Mesenteric fat pad (tissue), 1 donor: ENCODE measurements around the gene INSRR. TPM values are rescaled to one million over a fixed set of nuclear protein-coding genes. Genes with fewer than 3 reads are reported as not detected.

Experiments used
- DNase-seq: peaks from one replicate; pipeline ENCODE4 v3.0.0-alpha.2; 2020; ENCODE audit warnings: low spot score
- total RNA-seq: library from RNA; stranded (reverse); fragmentation: NEBNext Ultra II Directional; extraction: Animal tissue kit (Norgen Biotek cat#: 25700); gene quantifications from one replicate; pipeline ENCODE4 v1.2.1, GENCODE V29; 2021
- donor health status: DM: yes; HTN: yes; CAD: no.

INSRR gene
- total RNA-seq, 1 donor from 2014 or later = 0.10 TPM

- no peak for DNase-seq
Measured at GRCh38 chr1:156894711-156895454, 36.0 kb upstream of the INSRR start.

DNA sequence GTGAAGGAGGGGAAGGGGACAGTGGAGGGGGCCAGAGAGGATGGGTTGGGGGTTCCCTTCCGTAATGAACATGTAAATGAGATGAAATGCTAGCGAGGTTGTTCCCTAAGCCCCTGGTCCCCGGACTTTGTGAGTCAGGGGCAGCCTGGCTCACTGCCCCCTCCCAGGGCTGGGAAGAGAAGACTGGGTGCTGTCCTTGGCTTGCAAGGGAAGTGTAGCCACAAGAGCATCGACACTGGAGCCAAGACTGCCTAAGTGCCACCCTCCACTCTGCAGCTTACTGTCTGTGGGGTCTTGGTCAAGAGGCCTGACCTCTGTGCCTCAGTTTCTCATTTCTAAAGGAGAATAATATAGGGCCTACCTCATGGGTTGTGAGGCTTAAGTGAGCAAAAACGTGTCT lies 35.1 kb upstream of the INSRR start:
- DNase-seq = no peak

DNA sequence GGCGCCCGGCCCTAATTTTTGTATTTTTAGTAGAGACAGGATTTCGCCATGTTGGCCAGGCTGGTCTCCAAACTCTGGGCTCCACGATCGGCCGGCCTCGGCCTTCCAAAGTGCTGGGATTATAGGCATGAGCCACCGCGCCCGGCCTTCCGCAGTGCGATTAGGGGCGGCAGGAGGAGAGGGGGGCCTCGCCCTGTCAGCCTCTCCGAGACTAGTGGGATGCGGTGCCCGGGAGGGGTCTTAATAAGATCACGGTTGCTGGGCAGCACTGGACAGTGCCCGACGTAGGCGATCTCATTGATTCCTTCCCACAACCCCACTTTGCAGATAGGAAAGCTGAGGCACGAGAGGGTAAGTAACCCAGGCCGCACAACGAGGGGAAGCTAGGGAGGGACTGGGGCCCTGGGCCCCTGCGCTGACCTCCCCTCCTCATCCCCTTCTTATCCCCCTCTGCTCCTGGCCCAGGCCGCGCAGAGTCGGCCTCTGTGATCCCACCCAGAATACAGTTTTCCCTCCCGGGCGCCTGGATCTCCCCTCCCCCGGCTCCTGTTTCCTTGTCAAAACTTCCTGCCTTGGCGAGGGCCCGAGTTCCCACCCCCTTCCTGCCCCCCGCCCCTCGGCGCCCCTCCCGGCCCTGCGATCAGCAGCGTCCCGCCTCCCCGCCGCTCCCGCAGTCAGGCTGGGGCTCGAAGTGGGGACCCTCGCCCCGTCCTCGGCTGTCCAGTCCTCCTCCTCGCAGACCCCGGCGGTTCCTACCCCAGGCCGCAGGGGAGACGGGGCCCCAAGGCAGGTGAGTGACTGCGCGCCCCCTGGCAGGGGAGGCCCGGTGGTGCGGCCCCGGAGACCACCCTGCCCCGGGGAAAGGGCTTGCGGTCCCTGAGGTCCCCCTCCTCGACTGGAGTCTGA lies 34.4 kb upstream of the INSRR start, which contains the start of gene PEAR1:
TSS of gene PEAR1 (plus strand) at position 671 of the 906 bp plus-strand sequence. CDS start 10,209 bp downstream, outside the sequence.
- DNase-seq = no peak

DNA sequence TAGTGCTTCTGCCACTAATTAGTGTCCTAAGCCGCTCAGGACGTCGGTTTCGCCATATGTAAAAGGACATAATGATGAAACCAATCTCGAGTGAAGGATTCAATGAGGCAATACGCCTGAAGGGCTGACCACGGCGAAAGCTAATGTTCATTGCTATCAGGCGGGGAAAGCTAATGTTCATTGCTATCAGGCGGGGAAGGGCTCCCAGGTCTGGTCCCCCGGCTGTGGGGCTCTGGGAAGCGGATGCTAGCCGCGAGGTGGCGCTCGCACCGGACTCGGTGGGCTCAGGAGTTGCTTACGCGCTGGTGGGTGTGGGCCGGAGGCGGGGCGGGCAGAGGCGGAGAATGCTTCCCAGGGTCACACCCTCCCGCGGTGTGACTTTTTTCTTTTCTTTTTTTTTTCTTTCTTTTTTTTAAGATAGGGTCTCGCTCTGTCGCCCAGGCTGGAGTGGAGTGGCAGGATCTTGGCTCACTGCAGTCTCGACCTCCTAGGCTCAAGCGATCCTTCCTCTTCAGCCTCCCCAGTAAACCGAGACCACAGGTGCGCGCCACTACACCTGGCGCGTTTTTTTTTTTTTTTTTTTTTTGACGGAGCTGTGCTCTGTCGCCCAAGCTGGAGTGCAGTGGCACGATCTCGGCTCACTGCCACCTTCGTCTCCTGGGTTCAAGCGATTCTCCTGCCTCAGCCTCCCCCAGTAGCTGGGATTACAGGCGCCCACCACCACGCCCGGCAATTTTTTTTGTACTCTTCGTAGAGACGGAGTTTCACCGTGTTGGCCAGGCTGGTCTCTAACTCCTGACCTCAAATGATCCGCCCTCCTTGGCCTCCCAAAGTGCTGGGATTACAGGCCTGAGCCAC lies 33.5 kb upstream of the INSRR start:
- DNase-seq = peak; percentile 96

GRCh38 chr1:156889802-156890580 lies 31.1 kb upstream of the INSRR start:
- DNase-seq = no peak

DNA sequence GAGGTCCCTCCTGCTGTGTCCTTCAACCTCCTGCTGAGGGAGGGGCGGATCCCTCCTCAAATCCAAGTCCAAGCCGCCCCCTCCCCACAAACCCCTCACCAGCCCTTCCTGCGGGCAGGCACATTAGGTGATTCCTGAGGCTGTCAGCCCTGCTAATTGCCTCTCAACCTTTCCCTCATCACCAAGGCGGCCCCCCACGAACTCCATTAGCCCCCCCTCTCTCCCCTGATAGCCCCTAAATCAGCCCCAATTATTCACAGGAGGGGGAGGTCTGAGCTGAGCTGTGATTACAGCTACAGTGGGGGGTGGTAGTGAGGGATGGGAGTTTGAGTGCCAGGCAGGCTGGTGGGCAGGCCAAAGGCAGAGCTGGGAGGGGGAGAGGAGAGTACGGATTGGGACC lies 28.8 kb upstream of the INSRR start:
- DNase-seq = no peak

- DNase-seq = no peak
Measured at GRCh38 chr1:156887317-156887716, 28.4 kb upstream of the INSRR start.

DNA sequence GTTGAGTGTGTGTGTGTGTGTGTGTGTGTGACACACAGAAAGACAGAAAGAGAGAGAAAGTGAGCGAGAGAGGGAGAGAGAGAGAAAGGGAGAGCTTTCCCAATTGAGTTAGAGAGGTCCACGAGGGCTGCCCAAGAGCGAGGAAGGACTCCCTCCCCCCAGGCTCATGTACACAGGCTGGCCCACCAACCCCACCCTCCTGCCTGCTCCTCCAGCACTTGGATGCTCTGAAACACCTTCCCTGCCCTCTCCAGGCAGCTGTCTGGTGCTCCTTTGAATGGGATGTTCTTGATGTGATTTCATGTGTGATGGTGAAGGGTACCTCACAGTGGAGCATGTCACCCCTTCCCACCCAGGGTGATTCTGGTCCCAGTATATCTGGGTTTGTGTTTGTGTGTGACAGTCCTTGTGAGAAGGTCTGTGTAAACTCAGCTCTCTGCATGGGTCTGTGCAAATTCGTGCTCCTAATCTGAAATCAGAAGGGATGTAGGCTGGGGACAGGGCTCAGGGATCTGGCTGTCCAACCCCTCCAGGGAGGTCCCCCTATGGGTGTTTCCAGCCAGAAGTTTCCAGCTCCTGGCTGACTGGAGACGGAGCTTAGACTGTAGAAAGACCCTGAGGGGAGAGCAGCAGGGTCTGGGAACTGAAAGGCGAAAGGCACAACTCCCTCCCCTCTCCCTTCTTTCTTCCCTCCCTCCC lies 27.8 kb upstream of the INSRR start:
- DNase-seq = no peak

DNA sequence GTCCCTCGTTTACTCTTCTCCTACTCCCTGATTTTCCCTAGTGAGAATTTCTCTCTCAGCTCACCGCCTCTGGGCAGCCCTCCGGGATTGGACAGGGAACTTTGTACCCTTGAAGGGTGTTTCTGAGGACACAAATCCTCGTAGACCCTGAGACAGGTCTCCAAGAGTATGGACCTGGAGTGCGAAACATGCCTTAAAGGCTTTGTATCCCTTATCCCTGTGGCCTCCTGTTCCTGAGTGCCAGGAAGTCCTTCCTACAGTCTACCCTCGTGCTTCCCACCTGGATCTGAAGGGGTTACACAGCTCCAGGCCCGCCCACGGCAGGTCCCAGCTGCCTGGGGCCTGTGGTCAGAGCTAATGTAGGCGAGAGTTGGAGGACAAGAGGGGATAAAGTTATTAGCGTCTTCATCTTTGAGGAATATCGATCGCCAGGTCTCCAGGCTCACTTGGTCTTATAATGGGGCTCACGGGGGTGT lies 27.0 kb upstream of the INSRR start:
- no peak for DNase-seq

- DNase-seq = no peak
Measured at GRCh38 chr1:156885314-156885713, 26.4 kb upstream of the INSRR start.

DNA sequence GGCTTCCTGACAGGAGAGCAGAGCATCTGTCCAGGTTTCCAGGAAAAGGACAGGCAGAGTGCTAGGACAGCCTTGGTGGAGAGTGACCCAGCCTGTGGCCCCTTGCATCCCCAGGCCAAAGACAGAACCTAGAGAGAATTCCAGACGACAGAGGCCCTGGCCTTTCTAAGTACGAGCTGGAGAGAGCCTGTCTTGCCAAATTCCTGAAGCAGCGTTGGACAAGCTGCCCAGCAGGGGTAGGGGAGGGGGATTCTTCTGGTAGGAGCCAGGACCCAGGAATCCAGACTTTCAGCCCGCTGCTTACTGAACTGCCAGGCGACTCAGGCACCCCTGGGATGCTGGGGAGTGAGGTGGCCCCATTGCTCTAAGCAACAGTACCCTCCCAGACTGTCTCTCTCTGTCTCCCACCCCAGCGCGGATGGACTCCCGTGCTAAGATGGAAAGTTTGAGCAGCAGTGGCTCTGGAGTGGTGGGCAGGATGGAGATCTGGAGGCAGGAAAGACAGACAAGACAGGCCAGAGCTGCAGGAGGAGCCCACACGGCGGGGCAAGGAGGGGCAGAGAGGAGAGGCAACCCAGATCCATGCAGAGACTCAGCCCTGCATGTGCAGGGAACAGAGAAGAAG lies 25.8 kb upstream of the INSRR start:
- DNase-seq = no peak

- no peak for DNase-seq
Measured at GRCh38 chr1:156883919-156884318, 25.0 kb upstream of the INSRR start.

- no peak for DNase-seq
Measured at GRCh38 chr1:156882543-156882942, 23.6 kb upstream of the INSRR start.

DNA sequence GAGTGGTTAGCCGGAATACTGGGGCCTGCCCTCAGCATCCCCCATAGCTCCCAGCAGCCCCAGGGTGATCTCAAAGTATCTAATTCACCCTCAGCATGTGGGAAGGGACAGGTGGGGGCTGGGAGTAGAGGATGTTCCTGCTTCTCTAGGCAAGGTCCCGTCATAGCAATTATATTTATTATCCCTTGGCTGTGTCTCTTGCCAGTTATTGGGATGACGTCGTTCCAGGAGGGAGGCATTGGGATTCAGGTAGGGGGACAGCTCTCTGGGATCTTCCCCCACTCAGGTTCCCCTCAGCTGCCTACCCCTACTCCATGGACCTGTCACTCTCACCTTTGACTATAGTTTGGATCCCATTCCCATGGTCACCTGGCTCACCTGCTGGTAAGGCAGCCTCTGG lies 22.7 kb upstream of the INSRR start:
- DNase-seq = no peak

GRCh38 chr1:156881101-156881500 lies 22.2 kb upstream of the INSRR start:
- no peak for DNase-seq

DNA sequence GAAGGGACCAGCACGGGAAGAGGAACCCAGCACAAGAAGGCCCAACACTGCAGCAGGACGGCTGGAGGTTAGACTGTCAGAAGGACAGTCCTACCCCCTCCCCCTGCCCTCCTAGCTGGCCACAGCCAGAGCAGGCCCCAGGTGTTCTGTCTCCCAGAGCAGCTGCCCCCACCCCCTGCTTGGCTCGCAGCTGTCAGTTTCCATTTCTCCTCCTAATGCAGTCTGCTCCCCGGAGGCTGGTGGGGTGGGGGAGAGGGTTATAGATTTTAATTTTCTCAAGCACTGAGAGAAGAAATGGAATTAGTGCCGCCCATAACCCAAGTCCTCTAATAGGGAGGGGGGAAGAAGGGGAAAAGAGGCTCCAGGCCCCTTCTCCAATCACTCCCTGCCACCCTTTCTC lies 21.6 kb upstream of the INSRR start:
- DNase-seq = no peak

GRCh38 chr1:156879876-156880275 lies 21.0 kb upstream of the INSRR start:
- DNase-seq = no peak

DNA sequence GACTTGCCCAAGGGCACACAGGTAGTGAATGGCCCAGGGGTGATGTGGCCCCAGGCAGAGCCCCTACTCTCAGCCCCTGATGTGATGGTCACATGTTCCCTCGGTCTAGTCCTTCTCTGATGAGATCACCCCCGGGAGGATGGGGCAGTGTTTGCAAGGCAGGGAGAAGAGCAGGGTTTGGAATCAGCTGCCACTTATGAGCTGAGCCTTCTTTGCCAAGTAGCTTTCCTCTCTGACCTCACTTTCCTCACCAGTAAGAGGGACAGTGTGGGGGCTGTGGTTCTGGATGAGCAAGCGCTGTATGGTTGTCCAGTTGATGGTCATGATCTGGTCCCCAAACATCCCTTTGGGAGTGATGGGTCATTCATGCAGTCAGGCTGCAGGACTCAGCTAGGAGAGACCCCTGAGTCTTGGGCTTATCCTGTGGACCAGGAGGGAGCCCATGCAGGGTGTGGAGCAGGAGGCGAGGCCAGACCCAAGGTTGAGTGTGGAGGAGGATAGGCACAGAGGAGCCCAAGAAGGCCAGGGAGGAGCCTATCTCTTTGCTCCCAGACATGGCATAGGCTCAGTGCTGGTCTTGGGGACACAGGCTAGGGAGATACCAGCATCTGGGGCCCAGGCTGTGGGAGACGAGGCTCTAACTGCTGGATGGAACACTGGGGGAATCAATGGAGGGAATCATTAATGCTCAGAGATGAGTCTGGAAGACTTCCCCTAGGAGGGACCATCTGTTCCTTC lies 18.7 kb upstream of the INSRR start:
- no peak for DNase-seq

- no peak for DNase-seq
Measured at GRCh38 chr1:156876281-156876680, 17.4 kb upstream of the INSRR start.
